Heart left ventricle (tissue), 13 donors: ENCODE data around the gene ANP32A.

ENCODE experiments used
- CTCF ChIP-seq, 12 donors: fragments of 200-600 bp; sonication (generic) in 4 of 12; IDR thresholded peaks; one replicate each; pipeline versions ENCODE4 v1.5.0 to v1.8.0; 2018 to 2022; ENCODE audit warnings: antibody characterized with exemption in 12 of 12, mild to moderate bottlenecking in 5 of 12
- POLR2A ChIP-seq, 2 donors: fragments of 450-650 bp; IDR thresholded peaks; one replicate each; pipeline ENCODE4 v1.6.1; 2017; ENCODE audit warnings: antibody characterized with exemption in 2 of 2, mild to moderate bottlenecking in 2 of 2, moderate library complexity in 2 of 2
- donor health status: ischemic (EF 13 %, LVEDD 7.1; RV severe dilation, severe dysfunction).
- donor health status: DM: no; HTN: yes; CAD: no.
- donor health status: DM: no; HTN: no; CAD: no.
- donor health status: ischemic (EF 25% LVEDD 6.9; RV normal size, moderate dysfunction).
- donor health status: ischemic (EF 25% LVEDD 5.7; RV mildly dilated, moderate dysfunction).
- donor health status: ischemic (EF 35%, LVEDD 5.7; RV mildly dilated, moderate dysfunction).
- donor health status: nonischemic (EF 11% LVEDD 7.7; RV severe dilation, severe dysfunction).
- donor health status: DM: yes; HTN: yes; CAD: no.
- donor health status: PGD.
- donor health status: ischemic (EF 29% LVEDD 5.4; RV normal size, mild dysfunction).
- donor health status: nonischemic (EF 23%, LVEDD 6.1; RV moderate dilation, normal function).

DNA sequence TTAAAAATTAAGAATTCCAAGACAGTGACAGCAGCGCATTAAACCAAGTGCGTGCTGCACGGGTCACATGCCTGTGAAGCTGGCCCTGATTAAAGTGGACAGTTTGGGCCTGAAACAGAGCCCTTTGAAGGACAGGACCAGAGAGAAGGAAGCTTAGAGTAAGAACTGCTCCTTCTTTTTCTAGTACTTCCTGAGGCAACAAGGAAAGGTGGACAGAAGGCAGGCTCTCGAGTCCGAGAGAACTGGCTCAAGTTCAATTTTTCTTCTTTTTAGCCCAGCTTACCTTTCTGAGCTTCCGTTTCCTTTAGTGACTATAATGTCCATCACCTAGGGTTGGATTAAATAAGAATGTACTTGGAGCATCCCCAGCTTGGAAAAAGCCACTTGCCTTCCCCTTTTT, 26.9 kb downstream of the ANP32A start:
- TF ChIP-seq CTCF (IDR thresholded peaks at IDR 0.05) (no peak), POLR2A (IDR thresholded peaks at IDR 0.05) (no peak)
